Tibial nerve (tissue), 4 donors: ENCODE results near the gene LRBA.

ENCODE experiments used
- EP300 ChIP-seq, 2 donors: sonication (generic); formaldehyde crosslinking; IDR thresholded peaks; one replicate each; pipeline ENCODE4 v1.6.1; 2017; ENCODE audit warnings: antibody characterized with exemption in 2 of 2, mild to moderate bottlenecking in 1 of 2
- POLR2A ChIP-seq, 2 donors: fragments of 450-650 bp; IDR thresholded peaks; one replicate each; pipeline ENCODE4 v1.6.1; 2017; ENCODE audit warnings: antibody characterized with exemption in 2 of 2, mild to moderate bottlenecking in 2 of 2, moderate library complexity in 2 of 2
- TF ChIP-seq, protein P1 (sequence below), 5 experiments: fragments of 200-600 bp in 3 of 5; fragments of 450-650 bp in 2 of 5; sonication (generic) in 3 of 5; IDR thresholded peaks; one replicate each; pipeline ENCODE4 v1.5.1; 2016 to 2019; ENCODE audit warnings: antibody characterized with exemption in 5 of 5, mild to moderate bottlenecking in 3 of 5, moderate library complexity in 2 of 5

- TF ChIP-seq, protein P1, sequence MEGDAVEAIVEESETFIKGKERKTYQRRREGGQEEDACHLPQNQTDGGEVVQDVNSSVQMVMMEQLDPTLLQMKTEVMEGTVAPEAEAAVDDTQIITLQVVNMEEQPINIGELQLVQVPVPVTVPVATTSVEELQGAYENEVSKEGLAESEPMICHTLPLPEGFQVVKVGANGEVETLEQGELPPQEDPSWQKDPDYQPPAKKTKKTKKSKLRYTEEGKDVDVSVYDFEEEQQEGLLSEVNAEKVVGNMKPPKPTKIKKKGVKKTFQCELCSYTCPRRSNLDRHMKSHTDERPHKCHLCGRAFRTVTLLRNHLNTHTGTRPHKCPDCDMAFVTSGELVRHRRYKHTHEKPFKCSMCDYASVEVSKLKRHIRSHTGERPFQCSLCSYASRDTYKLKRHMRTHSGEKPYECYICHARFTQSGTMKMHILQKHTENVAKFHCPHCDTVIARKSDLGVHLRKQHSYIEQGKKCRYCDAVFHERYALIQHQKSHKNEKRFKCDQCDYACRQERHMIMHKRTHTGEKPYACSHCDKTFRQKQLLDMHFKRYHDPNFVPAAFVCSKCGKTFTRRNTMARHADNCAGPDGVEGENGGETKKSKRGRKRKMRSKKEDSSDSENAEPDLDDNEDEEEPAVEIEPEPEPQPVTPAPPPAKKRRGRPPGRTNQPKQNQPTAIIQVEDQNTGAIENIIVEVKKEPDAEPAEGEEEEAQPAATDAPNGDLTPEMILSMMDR (IDR thresholded peaks at IDR 0.05) = no peak
- TF ChIP-seq POLR2A (IDR thresholded peaks at IDR 0.05) (no peak), EP300 (IDR thresholded peaks at IDR 0.05) (no peak)
Measured at GRCh38 chr4:150849016-150849415, 166.1 kb downstream of the LRBA start.
